Measurements from ENCODE around the gene NDUFA3. TPM values are rescaled to one million over a fixed set of nuclear protein-coding genes. Genes with fewer than 3 reads are reported as not detected.
"Not testable (repeated sequence)": the region's sequence is repeated elsewhere in the genome, so short reads cannot be mapped to it uniquely, and the experiment has no call there.

Gene NDUFA3
- total and polyA plus RNA-seq, 2 donors: 11.3 to 155 TPM

GRCh38 chr19:54096617-54097106 lies 6.0 kb upstream of the NDUFA3 start:
- DNase-seq (ENCODE audit: extremely low spot score): no peak
- WGBS: 7% methylated on average over 14 of the region's 14 CpGs
- H3K4me3 ChIP-seq (ENCODE audit: low read depth, low read length): no peak overlapping the region
- no peaks in the 10 kb centered on the region for H3K36me3 ChIP-seq (ENCODE audit: insufficient read depth)
- no peaks in the 10 kb centered on the region for H3K4me1 ChIP-seq (ENCODE audit: insufficient read depth)
- H3K27ac ChIP-seq (ENCODE audit: low read depth): peak overlapping the region; percentile 52

- DNase-seq (ENCODE audit: extremely low spot score): no peak
- Histone ChIP-seq H3K4me1 (ENCODE audit: insufficient read depth) (no peaks in the 10 kb centered on the region), H3K4me3 (ENCODE audit: low read depth, low read length) (no peak overlapping the region), H3K27ac (ENCODE audit: low read depth) (no peak overlapping the region), H3K36me3 (ENCODE audit: insufficient read depth) (no peaks in the 10 kb centered on the region)
- whole genome bisulfite sequencing: 79% methylated on average over 12 of the region's 12 CpGs
Observed at GRCh38 chr19:54099190-54099902, 3.3 kb upstream of the NDUFA3 start.

- H3K4me3 ChIP-seq (ENCODE audit: low read depth, low read length); H3K36me3 ChIP-seq (ENCODE audit: insufficient read depth); DNase-seq (ENCODE audit: extremely low spot score); H3K4me1 ChIP-seq (ENCODE audit: insufficient read depth); H3K27ac ChIP-seq (ENCODE audit: low read depth): not testable (repeated sequence)
- WGBS: 73% methylated on average over 9 of the region's 9 CpGs
Observed at GRCh38 chr19:54099903-54100255, 2.8 kb upstream of the NDUFA3 start.

- Histone ChIP-seq H3K4me3 (ENCODE audit: low read depth, low read length) (no peak within 1 kb of the TSS), H3K36me3 (ENCODE audit: insufficient read depth) (no peaks in the 10 kb centered on the region), H3K4me1 (ENCODE audit: insufficient read depth) (no peaks in the 10 kb centered on the region), H3K27ac (ENCODE audit: low read depth) (no peak within 1 kb of the TSS)
- WGBS: 44% methylated on average over 5 of the region's 5 CpGs
- DNase-seq (ENCODE audit: extremely low spot score): no peak
Observed at GRCh38 chr19:54100561-54100960, 2.1 kb upstream of the NDUFA3 start, which contains the start of gene OSCAR. Gene OSCAR (minus strand): TSS chr19:54100803. CDS start chr19:54100792, 11 bp downstream.

- WGBS: 89% methylated on average over 11 of the region's 11 CpGs
- no peaks in the 10 kb centered on the region for H3K36me3 ChIP-seq (ENCODE audit: insufficient read depth)
- no peak for DNase-seq (ENCODE audit: extremely low spot score)
- no peaks in the 10 kb centered on the region for H3K4me1 ChIP-seq (ENCODE audit: insufficient read depth)
- no peak overlapping the region for H3K4me3 ChIP-seq (ENCODE audit: low read depth, low read length)
- H3K27ac ChIP-seq (ENCODE audit: low read depth): no peak overlapping the region
Observed at GRCh38 chr19:54104998-54105715, 2.5 kb downstream of the NDUFA3 start.

GRCh38 chr19:54105796-54106195 lies 3.1 kb downstream of the NDUFA3 start:
- H3K4me3 ChIP-seq (ENCODE audit: low read depth, low read length): no peak overlapping the region
- DNase-seq (ENCODE audit: extremely low spot score): no peak
- H3K4me1 ChIP-seq (ENCODE audit: insufficient read depth): no peaks in the 10 kb centered on the region
- 86% methylated on average over 10 of the region's 10 CpGs for WGBS
- H3K36me3 ChIP-seq (ENCODE audit: insufficient read depth): peaks cover 2% of the 10 kb centered on the region
- H3K27ac ChIP-seq (ENCODE audit: low read depth): no peak overlapping the region

GRCh38 chr19:54106716-54107115 lies 4.1 kb downstream of the NDUFA3 start:
- Histone ChIP-seq H3K4me3 (ENCODE audit: low read depth, low read length) (no peak overlapping the region), H3K36me3 (ENCODE audit: insufficient read depth) (peaks cover 2% of the 10 kb centered on the region), H3K4me1 (ENCODE audit: insufficient read depth) (no peaks in the 10 kb centered on the region), H3K27ac (ENCODE audit: low read depth) (no peak overlapping the region)
- no peak for DNase-seq (ENCODE audit: extremely low spot score)
- 72% methylated on average over 15 of the region's 15 CpGs for WGBS

GRCh38 chr19:54107876-54108490 lies 5.3 kb downstream of the NDUFA3 start:
- no peak for DNase-seq (ENCODE audit: extremely low spot score)
- no peak overlapping the region for H3K27ac ChIP-seq (ENCODE audit: low read depth)
- no peak overlapping the region for H3K4me3 ChIP-seq (ENCODE audit: low read depth, low read length)
- WGBS: 79% methylated on average over 21 of the region's 21 CpGs
- H3K36me3 ChIP-seq (ENCODE audit: insufficient read depth): peaks cover 2% of the 10 kb centered on the region
- H3K4me1 ChIP-seq (ENCODE audit: insufficient read depth): no peaks in the 10 kb centered on the region

- Histone ChIP-seq H3K4me1 (ENCODE audit: insufficient read depth) (no peaks in the 10 kb centered on the region), H3K4me3 (ENCODE audit: low read depth, low read length) (no peak overlapping the region), H3K36me3 (ENCODE audit: insufficient read depth) (peaks cover 2% of the 10 kb centered on the region), H3K27ac (ENCODE audit: low read depth) (no peak overlapping the region)
- DNase-seq (ENCODE audit: extremely low spot score): no peak
- 75% methylated on average over 7 of the region's 7 CpGs for WGBS
Observed at GRCh38 chr19:54108496-54108895, 5.8 kb downstream of the NDUFA3 start.

GRCh38 chr19:54109651-54110050 lies 7.0 kb downstream of the NDUFA3 start:
- no peak overlapping the region for H3K4me3 ChIP-seq (ENCODE audit: low read depth, low read length)
- no peak for DNase-seq (ENCODE audit: extremely low spot score)
- no peaks in the 10 kb centered on the region for H3K4me1 ChIP-seq (ENCODE audit: insufficient read depth)
- peaks cover 2% of the 10 kb centered on the region for H3K36me3 ChIP-seq (ENCODE audit: insufficient read depth)
- H3K27ac ChIP-seq (ENCODE audit: low read depth): no peak overlapping the region
- WGBS: 74% methylated on average over 6 of the region's 6 CpGs

GRCh38 chr19:54114340-54115108 lies 11.9 kb downstream of the NDUFA3 start:
- Histone ChIP-seq H3K4me3 (ENCODE audit: low read depth, low read length) (peak overlapping the region; percentile 39), H3K36me3 (ENCODE audit: insufficient read depth) (peaks cover 5% of the 10 kb centered on the region), H3K4me1 (ENCODE audit: insufficient read depth) (no peaks in the 10 kb centered on the region), H3K27ac (ENCODE audit: low read depth) (no peak overlapping the region)
- DNase-seq (ENCODE audit: extremely low spot score): no peak
- WGBS: 21% methylated on average over 28 of the region's 28 CpGs

- Histone ChIP-seq H3K27ac (ENCODE audit: low read depth) (peak within 1 kb of the TSS; percentile 88), H3K4me3 (ENCODE audit: low read depth, low read length) (peak within 1 kb of the TSS; percentile 39), H3K4me1 (ENCODE audit: insufficient read depth) (no peaks in the 10 kb centered on the region), H3K36me3 (ENCODE audit: insufficient read depth) (peaks cover 5% of the 10 kb centered on the region)
- under 1% methylated on average over 60 of the region's 60 CpGs for WGBS
- peak; percentile 98 for DNase-seq (ENCODE audit: extremely low spot score)
Observed at GRCh38 chr19:54115109-54116063, 12.7 kb downstream of the NDUFA3 start, which contains the start of the genes PRPF31 and TFPT. Gene PRPF31 (plus strand): TSS chr19:54115754. CDS start chr19:54118279, 2,525 bp downstream. Gene TFPT (minus strand): TSS chr19:54115657. CDS start chr19:54115269, 388 bp downstream.
